Measurements from ENCODE around the gene C1QTNF7.

GRCh38 chr4:15489551-15489950, 61.7 kb downstream of the C1QTNF7 start:
- TF ChIP-seq POLR2A (IDR thresholded peaks at IDR 0.05; ENCODE audit: low read length) = no peak
- TF ChIP-seq GATA1 (IDR thresholded peaks at IDR 0.05; ENCODE audit: low read depth, low read length) = no peak

All from erythroblast (primary cell).